ENCODE measurements around the gene VDAC1. TPM values are rescaled to one million over a fixed set of nuclear protein-coding genes. Genes with fewer than 3 reads are reported as not detected.
"Not testable (repeated sequence)": the region's sequence is repeated elsewhere in the genome, so short reads cannot be mapped to it uniquely, and the experiment has no call there.

VDAC1 gene
- total RNA-seq, 1 donor from 2014 or later = 158 TPM

DNA sequence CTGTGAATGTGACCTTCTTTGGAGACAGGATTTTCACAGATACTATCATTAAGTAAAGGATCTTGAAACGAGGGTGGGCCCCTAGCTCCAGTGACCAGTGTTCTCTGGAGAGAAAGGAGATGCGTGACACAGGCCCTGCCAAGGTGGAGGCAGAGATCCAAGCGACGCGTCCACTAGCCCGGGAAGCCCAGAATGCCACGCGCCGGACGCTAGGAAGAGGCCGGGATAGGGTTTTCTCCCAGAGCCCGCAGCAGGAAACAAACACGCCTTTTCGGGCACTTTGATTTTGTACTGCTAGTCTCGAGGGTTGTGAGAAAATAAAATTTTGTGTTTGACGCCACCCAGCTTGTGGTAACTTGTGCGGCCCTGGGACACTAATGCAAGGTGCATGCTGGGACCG lies 29.6 kb upstream of the VDAC1 start:
- TF ChIP-seq, protein P1, sequence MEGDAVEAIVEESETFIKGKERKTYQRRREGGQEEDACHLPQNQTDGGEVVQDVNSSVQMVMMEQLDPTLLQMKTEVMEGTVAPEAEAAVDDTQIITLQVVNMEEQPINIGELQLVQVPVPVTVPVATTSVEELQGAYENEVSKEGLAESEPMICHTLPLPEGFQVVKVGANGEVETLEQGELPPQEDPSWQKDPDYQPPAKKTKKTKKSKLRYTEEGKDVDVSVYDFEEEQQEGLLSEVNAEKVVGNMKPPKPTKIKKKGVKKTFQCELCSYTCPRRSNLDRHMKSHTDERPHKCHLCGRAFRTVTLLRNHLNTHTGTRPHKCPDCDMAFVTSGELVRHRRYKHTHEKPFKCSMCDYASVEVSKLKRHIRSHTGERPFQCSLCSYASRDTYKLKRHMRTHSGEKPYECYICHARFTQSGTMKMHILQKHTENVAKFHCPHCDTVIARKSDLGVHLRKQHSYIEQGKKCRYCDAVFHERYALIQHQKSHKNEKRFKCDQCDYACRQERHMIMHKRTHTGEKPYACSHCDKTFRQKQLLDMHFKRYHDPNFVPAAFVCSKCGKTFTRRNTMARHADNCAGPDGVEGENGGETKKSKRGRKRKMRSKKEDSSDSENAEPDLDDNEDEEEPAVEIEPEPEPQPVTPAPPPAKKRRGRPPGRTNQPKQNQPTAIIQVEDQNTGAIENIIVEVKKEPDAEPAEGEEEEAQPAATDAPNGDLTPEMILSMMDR (IDR thresholded peaks at IDR 0.05) = no peak
- Mint-ChIP-seq H3K36me3 (ENCODE audit: low read depth) (no peaks in the 10 kb centered on the region), H3K27ac (no peak overlapping the region), H3K4me3 (no peak overlapping the region), H3K9me3 (no peaks in the 10 kb centered on the region), H3K27me3 (no peaks in the 10 kb centered on the region), H3K4me1 (peaks cover 29% of the 10 kb centered on the region)
- intact Hi-C loops (cut with micrococcal nuclease) = no loop called here
- DNase-seq (no peak), ATAC-seq (ENCODE audit: low read depth) (no peak)
- ChIA-PET POLR2A (interaction anchor here (0.7 kb wide), 1 partner anchor 15 kb away, joined by 3 read pairs; no protein-coding TSS in a partner anchor), CTCF (interaction anchor here (1.1 kb wide), 1 partner anchor 111 kb away, joined by 4 read pairs; no protein-coding TSS in a partner anchor)

DNA sequence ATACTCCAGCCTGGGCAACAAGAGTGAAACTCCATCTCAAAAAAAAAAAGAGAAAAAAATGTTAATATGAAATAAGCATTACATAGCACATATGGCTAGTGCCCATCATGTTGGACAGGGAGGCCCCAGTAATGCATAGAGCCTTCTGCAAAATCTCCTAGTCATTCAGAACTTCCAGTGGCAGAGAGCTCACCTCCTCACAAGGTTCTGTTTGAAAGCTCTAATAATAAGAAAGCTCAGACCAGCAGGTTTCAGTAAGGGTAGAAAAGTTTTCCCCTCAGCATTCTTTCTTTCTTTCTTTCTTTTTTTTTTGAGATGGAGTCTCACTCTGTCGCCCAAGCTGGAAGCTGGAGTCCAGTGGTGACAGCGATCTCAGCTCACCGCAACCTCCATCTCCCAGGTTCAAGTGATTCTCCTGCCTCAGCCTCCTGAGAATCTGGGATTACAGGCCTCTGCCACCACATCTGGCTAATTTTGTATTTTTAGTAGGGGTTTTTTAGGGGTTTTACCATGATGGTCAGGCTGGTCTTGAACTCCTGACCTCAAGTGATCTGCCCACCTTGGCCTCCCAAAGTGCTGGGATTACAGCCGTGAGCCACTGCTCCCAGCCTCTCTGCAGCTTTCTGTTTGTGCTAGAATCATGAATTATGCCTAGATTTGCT lies 25.7 kb upstream of the VDAC1 start:
- not testable (repeated sequence) for H3K4me3 Mint-ChIP-seq; H3K27me3 Mint-ChIP-seq; H3K9me3 Mint-ChIP-seq; H3K27ac Mint-ChIP-seq; DNase-seq; H3K36me3 Mint-ChIP-seq (ENCODE audit: low read depth)
- intact Hi-C loops (cut with micrococcal nuclease) = loop anchor here (2.0 kb wide), 1 partner anchor 26 kb away; the partner anchor contains the start of gene VDAC1
- H3K4me1 Mint-ChIP-seq = peaks cover 29% of the 10 kb centered on the region
- POLR2A ChIA-PET = interaction anchor here (0.6 to 1.0 kb wide), 5 partner anchors 26 to 189 kb away, joined by 3 to 6 read pairs (median 3); partner anchors contain the start of gene VDAC1
- ATAC-seq (ENCODE audit: low read depth) = peak; percentile 33
- CTCF ChIA-PET = interaction anchor here (0.8 to 3.1 kb wide), 5 partner anchors 9 to 113 kb away, joined by 3 to 15 read pairs (median 5); no protein-coding TSS in a partner anchor

DNA sequence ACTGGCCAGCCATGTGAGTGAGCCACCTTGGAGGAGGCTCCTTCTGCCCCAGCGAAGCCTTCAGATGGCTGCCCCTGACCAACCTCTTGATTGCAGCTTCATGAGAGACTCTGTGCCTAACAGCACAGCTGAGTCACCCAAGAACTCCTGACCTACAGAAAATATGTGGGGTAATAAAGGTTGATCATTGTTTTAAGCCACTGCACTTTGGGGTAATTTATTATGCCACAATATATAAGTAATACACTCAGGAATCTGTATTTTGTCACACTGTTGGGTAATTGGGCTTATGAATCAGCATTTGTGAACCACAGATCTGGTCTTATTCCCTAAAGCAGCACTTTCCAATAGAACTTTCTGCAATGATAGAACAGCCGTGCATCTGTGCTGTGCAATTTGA lies 24.4 kb upstream of the VDAC1 start:
- Mint-ChIP-seq H3K4me3 (no peak overlapping the region), H3K9me3 (no peaks in the 10 kb centered on the region), H3K27me3 (no peaks in the 10 kb centered on the region), H3K36me3 (ENCODE audit: low read depth) (no peaks in the 10 kb centered on the region), H3K27ac (no peak overlapping the region), H3K4me1 (peaks cover 29% of the 10 kb centered on the region)
- ATAC-seq (ENCODE audit: low read depth) = no peak
- POLR2A ChIA-PET = no interaction called here
- intact Hi-C loops (cut with micrococcal nuclease) = no loop called here
- no peak for DNase-seq
- CTCF ChIA-PET = interaction anchor here (3.1 kb wide), 1 partner anchor 11 kb away, joined by 15 read pairs; no protein-coding TSS in a partner anchor
- TF ChIP-seq, protein P1 (IDR thresholded peaks at IDR 0.05) = no peak

DNA sequence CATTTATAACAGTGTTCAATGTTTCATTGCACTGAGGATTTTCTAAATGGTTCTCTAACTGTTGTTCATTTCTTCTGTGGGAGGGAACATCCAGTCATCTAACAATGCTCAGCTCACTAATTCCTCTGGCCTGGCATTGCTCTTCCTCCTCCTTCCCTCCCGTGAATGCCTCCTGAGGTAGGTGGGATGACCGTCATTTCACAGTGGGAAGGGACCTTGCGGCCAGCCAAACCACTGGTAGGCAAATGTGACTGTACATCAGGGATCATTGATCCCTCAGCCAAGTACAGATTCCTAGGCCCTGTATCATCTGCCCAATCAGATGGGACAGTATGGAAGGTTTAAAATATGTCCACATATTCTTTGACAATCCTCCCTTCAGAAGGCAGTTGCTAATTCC lies 23.7 kb upstream of the VDAC1 start:
- ATAC-seq (ENCODE audit: low read depth) (no peak), DNase-seq (no peak)
- TF ChIP-seq, protein P1 (IDR thresholded peaks at IDR 0.05) = no peak
- H3K27me3 Mint-ChIP-seq = no peaks in the 10 kb centered on the region
- H3K4me3 Mint-ChIP-seq = no peak overlapping the region
- H3K36me3 Mint-ChIP-seq (ENCODE audit: low read depth) = no peaks in the 10 kb centered on the region
- H3K27ac Mint-ChIP-seq = no peak overlapping the region
- H3K4me1 Mint-ChIP-seq = peaks cover 29% of the 10 kb centered on the region
- CTCF ChIA-PET = interaction anchor here (4.6 kb wide), 1 partner anchor 12 kb away, joined by 33 read pairs; no protein-coding TSS in a partner anchor
- no peaks in the 10 kb centered on the region for H3K9me3 Mint-ChIP-seq
- POLR2A ChIA-PET = no interaction called here
- intact Hi-C loops (cut with micrococcal nuclease) = no loop called here

DNA sequence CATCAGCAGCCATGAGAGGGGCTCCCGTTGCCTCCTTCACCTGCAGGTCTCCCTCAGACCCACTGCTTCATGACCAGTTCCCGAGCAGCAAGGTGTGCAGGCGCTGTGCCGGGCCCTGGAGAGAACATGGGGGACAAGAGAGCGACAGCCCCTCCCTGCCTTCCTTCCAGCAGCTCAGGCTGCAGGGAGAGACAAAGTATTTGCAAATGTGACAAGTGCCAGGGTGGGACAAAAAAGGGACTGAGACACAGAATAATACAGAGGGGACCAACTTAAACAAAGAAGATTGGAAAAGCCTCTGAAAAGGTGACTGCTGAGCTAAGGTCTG lies 22.5 kb upstream of the VDAC1 start:
- POLR2A ChIA-PET = interaction anchor here (0.6 to 0.7 kb wide), 3 partner anchors 30 to 556 kb away, joined by 3 to 7 read pairs (median 4); no protein-coding TSS in a partner anchor
- TF ChIP-seq, protein P1 (IDR thresholded peaks at IDR 0.05) = no peak
- no peaks in the 10 kb centered on the region for H3K36me3 Mint-ChIP-seq (ENCODE audit: low read depth)
- CTCF ChIA-PET = interaction anchor here (1.1 to 4.6 kb wide), 3 partner anchors 10 to 114 kb away, joined by 6 to 33 read pairs (median 12); no protein-coding TSS in a partner anchor
- peaks cover 22% of the 10 kb centered on the region for H3K4me1 Mint-ChIP-seq
- ATAC-seq (ENCODE audit: low read depth) (no peak), DNase-seq (no peak)
- no peak overlapping the region for H3K27ac Mint-ChIP-seq
- H3K4me3 Mint-ChIP-seq = no peak overlapping the region
- intact Hi-C loops (cut with micrococcal nuclease) = no loop called here
- no peaks in the 10 kb centered on the region for H3K27me3 Mint-ChIP-seq
- H3K9me3 Mint-ChIP-seq = no peaks in the 10 kb centered on the region

All from activated B cell treated with CpG ODN at 0.5 μM for 24 hours (primary cell).